ENCODE results near the gene POU2AF1. TPM values are rescaled to one million over a fixed set of nuclear protein-coding genes. Genes with fewer than 3 reads are reported as not detected.
A peak's percentile ranks its signal among the peaks of the same experiment; 100 is the strongest.

Gene POU2AF1
- total RNA-seq, 3 donors from 2014 or later (not counting 1 experiment from before 2014, with no cell fraction given) = 0.82 to 16.8 (median 1.1) TPM

DNA sequence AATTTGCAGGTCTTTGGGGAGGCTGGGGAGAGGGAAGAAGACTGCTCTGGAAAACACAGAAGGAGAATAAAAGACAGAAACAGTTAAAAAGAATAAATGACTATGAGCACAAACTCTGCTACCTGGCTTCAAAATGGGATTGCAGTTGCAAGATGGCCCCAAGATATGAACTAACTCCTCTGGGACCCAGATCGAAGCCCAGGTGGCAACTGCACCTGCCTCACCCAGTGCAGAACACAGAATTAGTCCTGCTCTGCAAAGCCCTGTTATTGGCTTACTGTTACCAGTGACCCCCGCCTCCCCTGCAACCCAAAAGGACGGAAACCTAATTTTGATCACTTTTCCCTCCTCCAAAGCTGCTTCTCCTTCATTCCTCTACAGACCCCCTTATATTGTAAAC, 35.9 kb upstream of the POU2AF1 start:
- H3K27ac Mint-ChIP-seq = no peak overlapping the region
- no peak for DNase-seq
- Histone ChIP-seq H3K9me3 (ENCODE audit: control insufficient read depth, insufficient read depth, low read length) (no peaks in the 10 kb centered on the region), H3K27me3 (ENCODE audit: control insufficient read depth, insufficient read depth, low read length) (no peaks in the 10 kb centered on the region), H3K4me3 (ENCODE audit: low read length) (no peak overlapping the region), H3K36me3 (ENCODE audit: control insufficient read depth, insufficient read depth, low read length) (no peaks in the 10 kb centered on the region), H3K27ac (ENCODE audit: low read length) (peak overlapping the region; percentile 61), H3K4me1 (ENCODE audit: control insufficient read depth, insufficient read depth, low read length) (peaks cover 48% of the 10 kb centered on the region)
- intact Hi-C loops (cut with micrococcal nuclease) = no loop called here
- H3K9me3 Mint-ChIP-seq = no peaks in the 10 kb centered on the region
- 85% methylated on average over 3 of the region's 3 CpGs for WGBS (ENCODE audit: insufficient coverage)
- TF ChIP-seq, protein P1, sequence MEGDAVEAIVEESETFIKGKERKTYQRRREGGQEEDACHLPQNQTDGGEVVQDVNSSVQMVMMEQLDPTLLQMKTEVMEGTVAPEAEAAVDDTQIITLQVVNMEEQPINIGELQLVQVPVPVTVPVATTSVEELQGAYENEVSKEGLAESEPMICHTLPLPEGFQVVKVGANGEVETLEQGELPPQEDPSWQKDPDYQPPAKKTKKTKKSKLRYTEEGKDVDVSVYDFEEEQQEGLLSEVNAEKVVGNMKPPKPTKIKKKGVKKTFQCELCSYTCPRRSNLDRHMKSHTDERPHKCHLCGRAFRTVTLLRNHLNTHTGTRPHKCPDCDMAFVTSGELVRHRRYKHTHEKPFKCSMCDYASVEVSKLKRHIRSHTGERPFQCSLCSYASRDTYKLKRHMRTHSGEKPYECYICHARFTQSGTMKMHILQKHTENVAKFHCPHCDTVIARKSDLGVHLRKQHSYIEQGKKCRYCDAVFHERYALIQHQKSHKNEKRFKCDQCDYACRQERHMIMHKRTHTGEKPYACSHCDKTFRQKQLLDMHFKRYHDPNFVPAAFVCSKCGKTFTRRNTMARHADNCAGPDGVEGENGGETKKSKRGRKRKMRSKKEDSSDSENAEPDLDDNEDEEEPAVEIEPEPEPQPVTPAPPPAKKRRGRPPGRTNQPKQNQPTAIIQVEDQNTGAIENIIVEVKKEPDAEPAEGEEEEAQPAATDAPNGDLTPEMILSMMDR (IDR thresholded peaks at IDR 0.05) = no peak
- no peak overlapping the region for H3K4me3 Mint-ChIP-seq
- H3K36me3 Mint-ChIP-seq = no peaks in the 10 kb centered on the region
- peaks cover 28 to 33% of the 10 kb centered on the region in 2 donors for H3K4me1 Mint-ChIP-seq
- ATAC-seq = no peak
- peaks cover 0 to 3% of the 10 kb centered on the region in 2 donors for H3K27me3 Mint-ChIP-seq (ENCODE audit: low read depth in 2 of 2)

DNA sequence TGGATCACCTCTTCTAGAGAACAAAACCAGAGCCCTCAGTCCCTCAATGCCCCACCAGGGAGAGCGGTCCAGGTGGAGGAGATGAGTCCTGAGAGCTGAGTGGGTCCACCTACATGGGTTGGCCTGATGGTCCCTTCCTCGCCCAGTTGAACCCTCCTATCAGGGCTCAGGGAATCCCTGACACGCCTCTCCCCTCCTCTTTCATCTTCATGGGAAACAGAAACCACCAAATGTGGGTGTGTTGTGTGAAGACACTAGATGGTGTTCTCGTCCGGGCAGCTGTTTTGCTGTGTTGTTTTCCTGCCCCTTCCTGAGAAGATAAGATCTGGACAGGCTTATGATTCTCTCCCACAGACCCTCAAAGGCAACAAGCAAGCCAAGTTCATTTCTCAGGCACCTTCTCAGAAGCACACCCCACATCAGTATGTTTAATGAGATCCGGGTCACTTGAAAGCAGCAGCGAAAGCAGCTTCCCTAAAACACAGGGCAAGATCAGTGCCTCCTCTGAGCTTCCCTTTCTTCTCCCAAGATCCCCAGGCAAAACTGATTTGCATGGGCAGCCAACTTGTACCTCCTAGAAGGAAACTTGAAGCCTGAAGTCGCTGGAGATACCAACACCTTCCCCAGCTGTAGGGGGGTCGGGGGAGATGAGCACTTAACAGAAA, 35.3 kb upstream of the POU2AF1 start:
- H3K27ac ChIP-seq (ENCODE audit: low read length) = peak overlapping the region; percentile 61
- no peaks in the 10 kb centered on the region for H3K36me3 Mint-ChIP-seq
- H3K4me3 Mint-ChIP-seq = no peak overlapping the region
- no peak for ATAC-seq
- peaks cover 46% of the 10 kb centered on the region for H3K4me1 ChIP-seq (ENCODE audit: control insufficient read depth, insufficient read depth, low read length)
- intact Hi-C loops (cut with micrococcal nuclease) = no loop called here
- H3K4me3 ChIP-seq (ENCODE audit: low read length) = no peak overlapping the region
- H3K36me3 ChIP-seq (ENCODE audit: control insufficient read depth, insufficient read depth, low read length) = no peaks in the 10 kb centered on the region
- DNase-seq = no peak
- H3K4me1 Mint-ChIP-seq = peaks cover 28 to 32% of the 10 kb centered on the region in 2 donors
- H3K27me3 Mint-ChIP-seq (ENCODE audit: low read depth in 2 of 2) = peaks cover 0 to 3% of the 10 kb centered on the region in 2 donors
- H3K27me3 ChIP-seq (ENCODE audit: control insufficient read depth, insufficient read depth, low read length) = no peaks in the 10 kb centered on the region
- no peaks in the 10 kb centered on the region for H3K9me3 ChIP-seq (ENCODE audit: control insufficient read depth, insufficient read depth, low read length)
- H3K27ac Mint-ChIP-seq = peak overlapping the region in 1 of 2 donors; percentile 44
- no peaks in the 10 kb centered on the region for H3K9me3 Mint-ChIP-seq
- WGBS (ENCODE audit: insufficient coverage) = 38% methylated on average over 8 of the region's 9 CpGs
- TF ChIP-seq, protein P1 (IDR thresholded peaks at IDR 0.05) = no peak

DNA sequence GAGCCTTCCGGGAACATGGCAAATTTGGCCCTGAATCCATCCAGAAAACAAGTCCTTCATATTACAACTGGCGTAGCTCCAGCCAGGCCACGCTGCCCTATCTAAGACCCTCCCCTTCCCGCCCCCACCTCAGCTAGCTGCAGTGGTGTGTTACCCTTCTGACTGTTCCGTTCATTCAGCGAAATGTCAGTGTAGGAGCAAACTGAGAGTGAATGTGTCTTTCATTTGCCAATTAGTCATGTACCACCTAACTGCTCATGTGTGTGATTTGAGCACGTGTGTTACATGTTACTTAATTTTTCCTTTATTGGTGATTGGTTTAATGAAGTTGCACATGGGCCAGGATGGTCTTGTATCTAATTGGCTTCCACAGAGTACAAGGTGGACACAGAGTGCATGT, 34.8 kb upstream of the POU2AF1 start:
- no peak overlapping the region for H3K4me3 Mint-ChIP-seq
- 72% methylated on average over 7 of the region's 7 CpGs for WGBS (ENCODE audit: insufficient coverage)
- Histone ChIP-seq H3K27ac (ENCODE audit: low read length) (peak overlapping the region; percentile 61), H3K4me3 (ENCODE audit: low read length) (no peak overlapping the region), H3K36me3 (ENCODE audit: control insufficient read depth, insufficient read depth, low read length) (no peaks in the 10 kb centered on the region), H3K4me1 (ENCODE audit: control insufficient read depth, insufficient read depth, low read length) (peaks cover 42% of the 10 kb centered on the region), H3K9me3 (ENCODE audit: control insufficient read depth, insufficient read depth, low read length) (no peaks in the 10 kb centered on the region), H3K27me3 (ENCODE audit: control insufficient read depth, insufficient read depth, low read length) (no peaks in the 10 kb centered on the region)
- no peak overlapping the region for H3K27ac Mint-ChIP-seq
- H3K9me3 Mint-ChIP-seq = no peaks in the 10 kb centered on the region
- peaks cover 23 to 27% of the 10 kb centered on the region in 2 donors for H3K4me1 Mint-ChIP-seq
- peaks cover 0 to 3% of the 10 kb centered on the region in 2 donors for H3K27me3 Mint-ChIP-seq (ENCODE audit: low read depth in 2 of 2)
- no peaks in the 10 kb centered on the region for H3K36me3 Mint-ChIP-seq
- DNase-seq (no peak), ATAC-seq (no peak)
- intact Hi-C loops (cut with micrococcal nuclease) = no loop called here
- TF ChIP-seq, protein P1 (IDR thresholded peaks at IDR 0.05) = no peak

DNA sequence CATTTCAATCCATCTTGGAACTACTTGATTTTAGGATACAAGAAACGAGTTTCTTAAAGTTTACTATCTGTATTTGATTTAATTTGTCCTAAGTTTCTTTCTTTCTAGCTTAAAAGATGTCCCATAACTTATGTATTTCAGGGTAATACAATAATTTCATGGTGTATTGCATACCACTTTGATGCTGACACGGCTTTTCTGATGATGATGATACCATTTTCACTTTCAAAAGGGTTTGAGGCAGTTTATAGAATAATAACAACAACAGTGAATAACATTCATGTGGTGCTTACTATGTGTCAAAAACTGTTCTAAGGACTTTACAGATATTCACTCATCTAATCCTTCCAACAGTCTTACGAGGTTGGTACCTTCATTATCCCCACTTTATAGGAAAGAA, 33.2 kb upstream of the POU2AF1 start:
- Mint-ChIP-seq H3K4me3 (no peak overlapping the region), H3K27ac (no peak overlapping the region), H3K9me3 (no peaks in the 10 kb centered on the region), H3K27me3 (ENCODE audit: low read depth in 2 of 2) (peaks cover 0 to 3% of the 10 kb centered on the region in 2 donors), H3K4me1 (peaks cover 11 to 14% of the 10 kb centered on the region in 2 donors), H3K36me3 (no peaks in the 10 kb centered on the region)
- 85% methylated on average over 1 of the region's 3 CpGs for WGBS (ENCODE audit: insufficient coverage)
- Histone ChIP-seq H3K36me3 (ENCODE audit: control insufficient read depth, insufficient read depth, low read length) (no peaks in the 10 kb centered on the region), H3K27me3 (ENCODE audit: control insufficient read depth, insufficient read depth, low read length) (no peaks in the 10 kb centered on the region), H3K4me1 (ENCODE audit: control insufficient read depth, insufficient read depth, low read length) (peaks cover 27% of the 10 kb centered on the region), H3K27ac (ENCODE audit: low read length) (no peak overlapping the region), H3K9me3 (ENCODE audit: control insufficient read depth, insufficient read depth, low read length) (no peaks in the 10 kb centered on the region), H3K4me3 (ENCODE audit: low read length) (no peak overlapping the region)
- intact Hi-C loops (cut with micrococcal nuclease) = no loop called here
- ATAC-seq (no peak), DNase-seq (no peak)
- TF ChIP-seq, protein P1 (IDR thresholded peaks at IDR 0.05) = no peak
